NCI-H345 treated with DMSO at 0.1 percent for 48 hours (cell line): ENCODE measurements around the gene MRPS16.
"Not testable (repeated sequence)": the region's sequence is repeated elsewhere in the genome, so short reads cannot be mapped to it uniquely, and the experiment has no call there.

Experiments used
- DNase-seq: peaks from one replicate; lab custom pipeline; 2025; ENCODE audit not compliant: unreplicated experiment; lab: John Stamatoyannopoulos, UW

The MRPS16 gene

DNA sequence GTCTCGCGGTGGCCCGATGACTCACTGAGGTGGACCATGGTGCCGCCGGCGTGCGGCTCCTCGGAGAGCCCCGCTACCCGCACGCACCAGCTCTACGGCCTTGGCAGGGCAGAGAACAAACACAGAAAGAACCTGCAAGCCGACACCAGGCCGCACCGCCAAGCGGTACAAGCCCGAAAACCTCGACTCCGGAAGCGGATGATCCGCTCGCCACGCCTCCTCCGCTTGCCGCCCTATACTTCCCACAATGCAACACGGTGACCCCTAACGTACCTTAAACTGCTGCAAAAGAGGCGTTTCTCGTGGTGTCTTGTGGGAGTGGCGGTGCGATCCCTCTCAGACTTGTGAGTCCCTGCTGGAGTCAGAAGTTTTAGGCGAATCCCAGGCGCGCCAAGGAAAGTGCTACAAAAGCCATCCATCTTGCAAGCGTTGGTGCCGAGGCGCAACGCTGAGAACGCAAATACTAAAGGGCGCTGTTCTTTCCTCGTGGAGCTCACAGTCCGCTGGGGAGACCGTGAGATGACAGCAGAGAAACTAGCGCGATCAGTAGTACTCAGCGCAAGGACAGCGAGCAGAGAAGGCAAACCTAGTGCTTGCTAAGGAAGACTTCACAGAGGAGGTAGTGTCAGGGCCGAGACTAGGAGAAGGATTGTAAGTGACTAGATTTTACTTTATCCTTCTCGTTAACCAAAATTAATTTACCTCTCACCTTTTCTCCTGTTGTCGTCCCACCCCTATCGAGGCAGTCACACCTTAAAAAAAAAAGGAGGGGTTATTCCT lies at the start of gene MRPS16:
Gene MRPS16, minus strand, starts transcription at position 200 of the 780 bp plus-strand sequence. Its CDS starts 162 bp downstream, at position 38.
- peak; percentile 85 for DNase-seq

DNA sequence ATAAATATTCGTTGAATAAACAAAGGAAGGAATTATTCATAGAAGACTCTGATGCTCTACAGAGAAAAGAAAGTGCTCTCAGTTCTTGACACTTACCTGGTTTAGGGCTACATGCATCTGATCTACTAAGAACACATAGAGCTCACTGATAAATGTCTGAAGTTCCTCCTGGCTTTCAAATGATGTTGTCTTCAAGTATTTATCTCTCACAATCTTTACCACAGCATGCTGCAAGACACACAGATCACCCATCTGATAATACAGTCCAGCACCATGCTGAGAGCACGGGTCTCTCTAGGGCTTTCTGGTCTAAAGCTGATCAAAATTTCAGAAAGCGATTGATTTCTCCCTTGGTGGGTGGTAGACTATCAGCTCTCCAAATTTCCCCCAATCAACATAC lies 44.5 kb upstream of the MRPS16 start:
- no peak for DNase-seq

DNA sequence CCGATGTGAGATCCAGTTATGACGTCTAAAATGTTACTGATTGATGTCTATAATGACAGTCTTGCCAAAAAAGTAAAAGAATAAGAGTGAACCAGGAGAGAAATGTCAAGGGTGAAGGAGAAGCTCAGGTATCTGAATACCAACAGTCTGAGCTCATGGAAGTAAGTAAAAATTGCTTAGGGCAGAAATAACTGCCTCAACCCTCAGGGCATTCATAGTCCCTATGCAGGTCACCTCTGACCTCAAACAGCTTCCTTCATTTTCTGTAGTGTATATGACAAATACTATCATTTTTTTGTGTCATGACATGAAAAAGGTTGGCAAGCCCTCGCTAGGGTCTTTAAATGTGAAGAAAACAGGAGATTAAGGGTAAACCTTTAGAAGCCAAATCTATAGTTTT lies 41.0 kb upstream of the MRPS16 start:
- DNase-seq: no peak

DNA sequence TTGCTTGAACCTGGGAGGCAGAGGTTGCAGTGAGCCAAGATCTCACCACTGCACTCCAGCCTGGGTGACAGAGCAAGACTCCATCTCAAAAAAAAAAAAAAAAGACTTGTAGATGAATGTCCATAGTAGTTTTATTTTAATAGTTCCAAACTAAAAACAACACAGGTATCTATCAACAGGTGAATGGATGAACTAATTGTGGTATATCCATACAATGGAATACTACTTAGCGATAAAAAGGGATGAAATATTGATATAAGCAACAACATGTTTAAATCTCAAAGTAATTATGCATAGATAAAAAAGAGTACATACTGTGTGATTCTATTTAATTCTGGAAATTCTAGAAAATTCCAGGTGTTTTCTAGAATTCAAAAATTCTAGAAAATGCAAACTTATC lies 37.5 kb upstream of the MRPS16 start:
- no peak for DNase-seq

DNA sequence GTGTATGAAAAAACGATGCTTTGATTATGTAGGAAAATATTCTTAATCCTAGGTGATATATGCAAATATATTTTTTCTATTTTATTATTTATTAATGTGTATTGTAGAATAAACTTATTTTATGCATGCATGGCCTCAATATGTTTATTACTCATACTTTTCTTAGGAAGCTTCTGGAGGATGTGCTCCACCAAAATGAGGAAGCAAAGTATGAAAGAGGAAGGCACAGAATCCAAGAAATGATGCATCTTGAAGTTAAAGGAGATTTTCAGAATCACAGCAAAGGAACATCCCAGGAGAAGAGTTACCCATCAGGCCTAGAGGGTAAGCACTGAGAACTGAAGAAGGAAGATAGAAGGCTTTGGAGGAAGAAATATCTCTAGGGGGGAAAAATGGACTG lies 35.0 kb upstream of the MRPS16 start:
- DNase-seq: no peak

DNA sequence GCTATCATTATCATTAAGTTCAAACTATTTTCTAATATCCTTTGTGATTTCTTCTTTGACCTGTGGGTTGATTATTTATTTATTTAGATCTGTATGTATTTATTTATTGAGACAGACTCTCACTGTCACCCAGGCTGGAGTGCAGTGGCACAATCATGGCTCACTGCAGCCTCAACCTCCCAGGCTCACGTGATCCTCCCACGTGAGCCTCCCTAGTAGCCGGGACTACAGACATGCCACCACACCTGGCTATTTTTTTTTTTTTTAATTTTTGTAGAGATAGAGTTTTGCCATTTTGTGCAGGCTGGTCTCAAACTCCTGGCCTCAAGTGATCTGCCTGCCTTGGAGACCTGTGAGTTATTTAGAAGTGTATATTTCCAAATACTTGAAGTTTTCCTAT lies 28.7 kb upstream of the MRPS16 start:
- DNase-seq: no peak

DNA sequence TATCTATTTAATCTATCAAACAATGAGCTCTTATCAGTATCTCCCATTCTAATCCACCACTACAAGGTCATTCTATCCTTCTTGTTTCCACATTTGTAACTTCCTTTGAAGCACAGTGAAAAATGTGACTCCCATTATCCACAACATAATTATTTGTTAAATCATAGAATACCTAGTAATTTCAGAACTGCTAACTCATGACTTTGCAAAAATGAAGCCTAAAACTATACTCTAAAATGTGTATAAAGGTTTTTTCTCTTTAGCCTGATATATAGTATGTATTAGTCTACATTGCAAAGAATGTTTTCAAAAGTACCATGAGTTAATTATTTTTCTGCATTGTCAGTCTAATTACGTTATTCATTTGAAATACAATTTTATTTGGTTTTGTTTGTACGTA lies 12.0 kb upstream of the MRPS16 start:
- no peak for DNase-seq

DNA sequence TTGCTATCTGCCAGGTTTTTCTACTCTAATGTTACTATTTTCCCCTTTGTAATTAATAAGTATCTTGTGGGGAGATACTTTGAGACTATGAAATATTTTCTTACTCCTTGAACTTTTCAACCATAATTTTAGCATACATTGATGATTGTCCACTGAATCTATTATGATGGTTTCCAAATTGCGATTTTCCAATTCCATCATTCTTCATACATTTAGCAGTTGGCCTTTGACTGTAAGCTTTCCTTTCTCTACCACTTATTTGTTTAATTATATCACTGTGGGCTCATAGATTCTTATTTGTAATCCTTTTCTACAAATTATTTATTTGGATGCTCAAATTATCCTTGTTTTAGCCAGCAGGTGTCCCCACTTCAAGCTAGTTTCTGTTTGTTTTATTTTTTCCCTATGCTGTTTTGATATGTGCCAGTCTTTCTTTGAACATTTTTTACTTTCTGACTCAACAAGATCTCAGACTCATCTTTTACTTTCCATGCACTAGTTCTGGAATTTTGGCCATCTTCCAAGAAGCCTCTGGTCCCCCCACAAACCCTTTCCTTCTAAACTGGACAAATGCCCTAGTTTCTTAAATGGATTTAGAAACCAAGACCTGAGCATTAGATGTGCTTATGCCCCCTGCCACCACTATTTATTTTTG lies 11.4 kb upstream of the MRPS16 start:
- DNase-seq: no peak

DNA sequence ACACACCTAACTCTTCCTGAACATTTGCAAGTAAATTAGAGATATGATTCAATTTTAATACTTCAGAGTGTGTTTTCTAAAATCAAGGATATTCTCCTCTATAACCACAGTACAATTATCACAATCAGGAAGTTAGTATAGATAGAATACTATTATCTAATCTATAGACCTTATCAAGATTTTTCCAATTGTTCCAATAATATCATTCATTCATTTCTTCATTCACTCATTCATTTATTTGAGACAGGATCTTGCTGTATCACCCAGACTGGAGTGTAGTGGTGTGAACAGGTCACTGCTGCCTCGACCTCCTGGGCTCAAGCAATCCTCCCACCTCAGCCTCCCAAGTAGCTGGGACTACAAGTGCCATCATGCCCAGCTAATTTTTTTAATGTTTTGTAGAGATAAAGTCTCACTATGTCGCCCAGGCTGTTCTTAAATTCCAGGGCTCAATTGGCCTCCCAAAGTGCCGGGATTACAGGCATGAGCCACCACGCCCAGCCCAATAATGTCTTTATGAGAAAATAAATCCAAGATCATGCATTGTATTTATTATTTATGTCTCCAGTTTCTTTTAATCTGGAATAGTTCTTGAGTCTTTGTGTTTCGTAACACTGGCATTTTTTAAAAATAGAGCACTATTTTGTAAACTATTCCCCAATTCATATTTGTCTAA lies 10.6 kb upstream of the MRPS16 start:
- DNase-seq: no peak

DNA sequence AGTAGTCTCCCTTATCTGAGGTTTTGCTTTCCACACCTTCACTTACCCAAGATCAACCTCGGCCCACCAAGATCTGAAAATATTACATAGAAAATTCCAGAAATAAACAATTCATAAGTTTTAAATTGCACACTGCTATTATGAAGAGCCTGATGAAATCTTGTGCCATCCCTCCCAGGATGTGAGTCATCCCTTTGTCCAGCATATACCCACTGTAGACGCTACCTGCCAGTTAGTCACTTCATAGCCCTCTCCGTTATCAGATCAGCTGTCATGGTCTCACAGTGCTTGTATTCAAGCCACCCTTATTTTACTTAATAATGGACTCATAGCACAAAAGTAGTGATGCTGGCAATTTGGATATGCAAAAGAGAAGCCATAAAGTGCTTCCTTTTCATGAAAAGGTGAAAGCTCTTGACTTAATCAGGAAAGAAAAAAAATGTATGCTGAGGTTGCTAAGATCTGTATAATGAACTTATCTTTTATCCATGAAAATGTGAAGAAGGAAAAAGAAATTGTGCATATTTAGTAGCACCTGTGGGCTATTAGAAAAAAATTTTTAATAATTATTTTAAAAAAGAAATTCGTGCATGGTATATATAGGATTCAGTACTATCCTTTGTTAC lies 9.8 kb upstream of the MRPS16 start:
- DNase-seq: no peak

DNA sequence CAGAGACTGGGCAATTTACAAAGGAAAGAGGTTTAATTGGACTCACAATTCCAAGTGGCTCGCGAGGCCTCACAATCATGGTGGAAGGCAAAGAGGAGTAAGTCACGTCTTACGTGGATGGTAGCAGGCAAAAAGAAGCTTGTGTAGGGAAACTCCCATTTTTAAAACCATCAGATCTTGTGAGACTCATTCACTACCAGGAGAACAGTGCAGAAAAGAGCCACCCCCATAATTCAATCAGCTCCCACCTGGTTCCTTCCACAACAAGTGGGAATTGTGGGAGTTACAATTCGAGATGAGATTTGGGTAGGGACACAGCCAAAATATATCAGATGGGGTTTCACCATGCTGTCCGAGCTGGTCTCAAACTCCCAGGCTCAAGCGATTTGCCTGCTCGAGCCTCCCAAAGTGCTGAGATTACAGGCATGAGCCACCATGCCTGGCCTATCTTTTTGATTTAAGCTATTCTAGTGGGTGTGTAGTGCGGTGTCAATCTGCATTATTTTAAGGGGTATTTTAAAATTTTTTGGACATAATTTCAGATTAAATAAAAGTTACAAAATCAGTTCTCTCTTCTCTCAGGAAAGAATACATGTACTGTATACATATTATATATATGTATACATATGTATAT lies 9.0 kb upstream of the MRPS16 start:
- no peak for DNase-seq

DNA sequence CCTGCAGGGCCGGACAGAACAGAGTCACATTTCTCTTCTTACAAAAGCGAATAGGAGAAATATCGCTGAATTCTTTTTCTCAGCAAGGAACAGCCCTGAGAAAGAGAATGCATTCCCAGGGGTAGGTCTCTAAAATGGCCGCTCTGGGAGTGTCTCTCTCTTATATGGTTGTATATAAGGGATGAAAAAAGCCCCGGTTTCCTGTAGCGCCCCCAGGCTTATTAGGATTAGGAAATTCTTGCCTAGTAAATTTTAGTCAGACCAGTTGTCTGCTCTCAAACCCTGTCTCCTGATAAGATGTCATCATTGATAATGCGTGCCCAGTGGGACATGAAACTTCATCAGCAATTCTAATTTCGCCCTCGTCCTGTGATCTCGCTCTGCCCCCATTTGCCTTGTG lies 6.2 kb upstream of the MRPS16 start:
- not testable (repeated sequence) for DNase-seq

DNA sequence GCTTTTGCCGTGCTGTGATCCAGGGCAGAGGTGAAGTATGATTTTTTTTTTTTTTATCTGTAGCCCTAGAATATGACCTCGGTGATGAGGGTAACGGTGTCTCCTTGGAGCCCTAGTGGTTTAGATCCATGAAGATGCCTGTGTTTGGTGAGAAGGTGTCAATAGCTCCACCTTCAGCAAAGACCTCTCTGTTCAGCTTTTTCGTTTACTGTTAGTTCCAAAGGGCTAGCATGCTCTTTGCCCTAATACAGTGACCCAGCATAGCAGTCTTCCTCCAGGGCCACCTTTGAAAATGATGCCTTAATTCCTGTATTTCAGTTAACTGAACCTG lies 746 bp upstream of the MRPS16 start:
- DNase-seq: no peak

DNA sequence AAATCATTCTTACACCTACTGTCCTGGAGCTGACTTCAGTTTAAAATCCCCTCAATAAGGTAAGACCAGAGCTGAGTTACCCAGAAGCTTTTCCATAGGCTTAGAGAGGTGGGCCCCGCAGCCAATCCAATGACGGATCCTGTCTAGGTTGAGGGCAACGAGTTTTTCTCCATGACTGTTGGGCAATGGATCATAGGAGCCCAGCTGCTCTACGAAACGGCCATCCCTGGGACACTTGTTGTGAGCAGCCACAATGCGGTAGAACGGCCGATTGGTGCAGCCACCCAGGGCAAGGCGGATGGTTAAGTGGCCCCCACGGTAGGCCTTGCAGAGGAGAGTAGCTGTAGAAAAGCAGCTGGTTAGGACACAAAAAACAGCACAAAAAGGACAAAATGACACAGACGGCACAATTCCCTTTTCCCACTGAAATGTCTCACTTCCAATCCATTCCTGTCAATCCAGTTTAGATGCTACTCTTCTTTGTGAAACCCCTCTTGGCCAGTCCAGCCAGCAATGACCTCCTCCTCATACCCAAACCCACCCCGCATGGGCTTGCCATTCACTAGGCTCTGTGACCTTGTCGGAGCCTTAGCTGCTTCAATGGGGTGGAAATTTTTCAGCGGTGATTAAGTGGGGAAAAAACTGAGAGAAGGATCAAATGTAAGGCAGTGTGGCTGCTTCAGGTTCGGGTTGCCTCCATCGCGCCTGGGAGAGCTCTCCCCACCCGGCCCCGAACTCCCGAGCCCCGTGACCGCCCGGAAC lies 580 bp downstream of the MRPS16 start:
- DNase-seq: no peak

DNA sequence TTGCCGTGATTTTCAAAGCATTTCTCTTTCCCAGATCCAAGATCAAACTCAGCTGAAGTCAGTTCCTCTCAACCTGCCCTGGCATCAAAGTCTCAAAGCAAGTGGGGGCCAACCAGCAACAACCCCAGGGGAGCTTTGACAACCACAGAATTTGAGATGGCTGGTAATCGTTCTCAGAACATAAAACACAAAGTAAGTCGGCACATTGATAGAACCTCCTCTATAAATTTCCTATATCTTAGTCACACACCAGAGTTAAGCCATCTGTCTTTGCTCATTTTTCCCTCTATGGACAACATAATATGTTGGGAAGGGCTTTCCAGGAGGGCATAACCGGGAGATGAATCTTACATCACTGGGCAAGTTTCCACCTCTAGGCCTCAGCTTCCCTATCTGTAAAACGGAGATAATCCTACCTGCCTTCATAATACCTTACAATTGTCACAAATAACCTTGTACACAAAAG lies 4.2 kb downstream of the MRPS16 start:
- no peak for DNase-seq

DNA sequence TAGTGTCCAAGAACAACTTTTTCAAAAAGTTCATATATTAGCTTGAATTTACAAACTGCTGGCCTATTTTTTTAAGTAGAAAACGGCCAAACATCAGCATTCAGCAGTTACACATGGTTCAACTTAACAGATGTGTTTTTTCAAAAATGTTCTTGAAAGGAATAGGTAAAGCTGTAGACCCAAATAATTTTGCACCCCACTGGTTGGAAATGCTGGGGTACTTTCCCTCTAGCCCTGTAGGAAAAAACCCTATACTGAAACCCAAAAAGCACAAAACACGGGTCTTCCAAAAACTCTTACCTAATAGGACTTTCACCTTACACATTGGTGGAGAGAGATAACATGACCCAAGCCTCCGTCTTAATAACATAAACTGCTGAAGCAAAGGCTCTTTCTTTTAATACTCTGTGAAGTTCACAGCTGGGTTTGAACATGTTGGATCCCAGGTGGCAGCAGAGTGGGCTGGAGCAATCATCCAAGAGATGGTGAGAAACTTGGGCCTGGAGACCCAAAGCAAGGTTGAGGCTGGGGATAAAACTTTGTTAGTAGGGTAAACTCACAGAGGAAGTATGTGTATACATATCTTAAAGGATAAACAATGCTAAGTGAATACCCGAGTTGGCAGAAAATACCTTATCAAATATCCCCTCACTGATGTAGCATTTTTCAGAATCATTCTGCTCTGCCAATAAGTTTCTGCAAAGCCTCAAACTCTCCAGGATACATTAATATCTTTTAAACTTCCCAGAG lies 4.8 kb downstream of the MRPS16 start:
- no peak for DNase-seq

DNA sequence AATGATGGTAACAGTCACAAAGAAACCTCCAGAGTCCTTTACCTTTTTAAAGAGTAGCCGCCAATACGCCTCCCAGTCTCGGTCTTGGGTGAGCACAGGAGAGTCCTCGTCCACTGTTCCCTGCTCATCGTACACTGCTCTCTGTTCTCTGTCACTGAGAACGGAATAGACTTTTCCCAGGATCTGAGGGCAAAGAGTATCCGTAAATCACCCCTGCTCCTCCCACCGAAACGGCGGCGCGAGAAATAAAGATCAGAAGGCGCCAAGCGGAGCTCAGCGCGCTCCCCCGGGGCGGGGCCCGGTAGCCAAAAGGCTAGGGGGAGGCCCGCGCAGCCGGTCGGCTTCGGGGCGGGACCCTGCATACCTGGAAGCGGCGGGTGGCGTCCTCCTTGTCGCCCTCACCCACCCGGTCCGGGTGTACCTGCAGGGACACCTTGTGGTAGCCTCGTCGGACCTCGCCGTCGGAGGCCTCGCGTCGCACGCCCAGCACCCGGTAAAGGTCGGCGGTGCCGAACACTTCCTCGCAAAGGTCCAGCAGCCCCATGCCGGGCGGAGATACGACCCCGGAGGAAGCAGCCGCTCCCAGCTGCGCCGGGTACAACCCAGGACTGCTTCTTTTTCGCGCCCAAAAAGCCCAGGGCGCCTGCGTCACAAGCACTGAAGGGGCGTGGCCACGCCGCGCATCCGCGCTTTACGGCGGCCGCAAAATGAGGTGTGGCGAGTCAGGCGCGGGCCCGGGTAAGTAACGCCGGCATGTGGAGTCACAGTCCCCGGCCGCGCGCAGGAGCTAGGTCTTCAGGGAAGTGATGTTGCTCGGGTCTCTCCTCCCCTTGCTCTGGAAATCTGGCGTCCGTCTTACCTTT lies 5.6 kb downstream of the MRPS16 start, which contains the start of gene DNAJC9:
Gene DNAJC9, minus strand, starts transcription at position 610 of the 863 bp plus-strand sequence. Its CDS starts 66 bp downstream, at position 544.
- DNase-seq: peak; percentile 75

DNA sequence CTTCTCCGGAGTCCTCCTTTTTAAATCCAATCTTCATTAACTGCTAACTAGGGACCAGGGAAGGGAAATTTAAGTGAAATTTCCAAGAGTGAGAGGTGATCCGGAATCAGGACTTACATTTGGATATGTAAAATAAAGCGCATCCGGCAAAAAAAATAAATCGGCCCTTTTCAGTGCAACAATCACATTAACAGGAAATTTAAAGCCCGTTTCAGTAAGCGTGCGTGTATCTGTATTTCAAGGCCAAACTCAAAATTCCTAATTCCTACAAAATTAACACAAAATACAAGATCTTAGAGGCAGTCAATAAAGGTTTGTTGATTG lies 6.2 kb downstream of the MRPS16 start:
- DNase-seq: no peak
